CD4-positive, alpha-beta T cell (primary cell): ENCODE results near the gene REX1BD. TPM values are rescaled to one million over a fixed set of nuclear protein-coding genes. Genes with fewer than 3 reads are reported as not detected.

ENCODE experiments used
- ATAC-seq: fragments of 200-7000 bp; cut with Tn5 transposase; one replicate; pipeline ENCODE4 v1.10.0; 2022; ENCODE audit warnings: mild to moderate bottlenecking; ENCODE audit not compliant: poor library complexity
- CTCF ChIA-PET: fragments of 350-600 bp; sonication (Branson Sonifier 250); formaldehyde crosslinking; loops from one replicate; lab custom pipeline; 2021; ENCODE audit warnings: antibody characterized with exemption, inconsistent platforms; lab: Charles Lee
- POLR2A ChIA-PET: fragments of 350-600 bp; sonication (Branson Sonifier 250); formaldehyde crosslinking; loops from one replicate; lab custom pipeline; 2021; ENCODE audit warnings: antibody characterized with exemption, inconsistent platforms; lab: Charles Lee
- DNase-seq, 14 experiments: peaks; one replicate each; pipeline ENCODE4 v3.0.0-alpha.2; 2013 to 2020; ENCODE audit warnings: mixed read lengths in 2 of 14
- H3K27ac ChIP-seq, 2 donors: one replicate each; pipeline versions ENCODE4 v1.5.1 to v1.7.0; 2013; ENCODE audit warnings: low read length in 2 of 2, low read depth in 1 of 2, mild to moderate bottlenecking in 1 of 2
- H3K27me3 ChIP-seq, 2 experiments: 1 replicate in 1 of 2; 2 replicates in 1 of 2; pipeline versions ENCODE4 v1.6.1 to v1.7.0; 2013; ENCODE audit warnings: low read length in 2 of 2, control low read depth in 1 of 2, mild to moderate bottlenecking in 1 of 2, moderate library complexity in 1 of 2; ENCODE audit not compliant: insufficient read depth in 2 of 2, control insufficient read depth in 1 of 2
- H3K36me3 ChIP-seq: one replicate; pipeline ENCODE4 v1.6.1; 2013; ENCODE audit warnings: low read length, control low read depth; ENCODE audit not compliant: insufficient read depth
- H3K4me1 ChIP-seq: one replicate; pipeline ENCODE4 v1.6.1; 2013; ENCODE audit warnings: low read length, control low read depth; ENCODE audit not compliant: insufficient read depth
- H3K4me3 ChIP-seq: one replicate; pipeline ENCODE4 v1.5.1; 2013; ENCODE audit warnings: mild to moderate bottlenecking, low read length, moderate library complexity
- H3K9me3 ChIP-seq, 2 experiments: 1 replicate in 1 of 2; 2 replicates in 1 of 2; pipeline versions ENCODE4 v1.6.1 to v1.7.0; 2013; ENCODE audit warnings: low read length in 2 of 2, mild to moderate bottlenecking in 2 of 2, control low read depth in 1 of 2, moderate library complexity in 1 of 2; ENCODE audit not compliant: control insufficient read depth in 1 of 2, insufficient read depth in 1 of 2
- H3K27ac Mint-ChIP-seq: one replicate; pipeline ENCODE4 v1.8.0; 2020; ENCODE audit warnings: mixed read lengths
- H3K27me3 Mint-ChIP-seq: one replicate; pipeline ENCODE4 v1.8.0; 2021; ENCODE audit warnings: mixed read lengths
- H3K36me3 Mint-ChIP-seq: one replicate; pipeline ENCODE4 v1.8.0; 2021; ENCODE audit warnings: low read depth, mixed read lengths
- H3K4me1 Mint-ChIP-seq: one replicate; pipeline ENCODE4 v1.8.0; 2021; ENCODE audit warnings: low read depth, mixed read lengths
- H3K4me3 Mint-ChIP-seq: one replicate; pipeline ENCODE4 v1.8.0; 2020; ENCODE audit warnings: mild to moderate bottlenecking, mixed read lengths
- H3K9me3 Mint-ChIP-seq: one replicate; pipeline ENCODE4 v1.8.0; 2020; ENCODE audit warnings: mixed read lengths
- intact Hi-C, 2 experiments: fragments of 100-400 bp; cut with DNase I in 1 of 2; cut with micrococcal nuclease in 1 of 2; formaldehyde crosslinking; loops; one replicate each; pipeline versions ENCODE4 v1.15.1 to v1.9.0; 2023 to 2025; cut with DNase I, micrococcal nuclease
- total RNA-seq, 174 experiments: library from RNA in 2 of 174; stranded (reverse) in 2 of 174; gene quantifications; one replicate each; pipeline ENCODE4 v1.2.3 and lab custom pipeline; 2021 to 2026
- TF ChIP-seq, protein P1 (sequence below): fragments of 200-600 bp; IDR thresholded peaks from one replicate; pipeline ENCODE4 v1.8.0; 2022; ENCODE audit warnings: antibody characterized with exemption, mild to moderate bottlenecking

REX1BD gene
- total RNA-seq, 2 experiments from 2014 or later: 88.4 to 88.9 TPM

DNA sequence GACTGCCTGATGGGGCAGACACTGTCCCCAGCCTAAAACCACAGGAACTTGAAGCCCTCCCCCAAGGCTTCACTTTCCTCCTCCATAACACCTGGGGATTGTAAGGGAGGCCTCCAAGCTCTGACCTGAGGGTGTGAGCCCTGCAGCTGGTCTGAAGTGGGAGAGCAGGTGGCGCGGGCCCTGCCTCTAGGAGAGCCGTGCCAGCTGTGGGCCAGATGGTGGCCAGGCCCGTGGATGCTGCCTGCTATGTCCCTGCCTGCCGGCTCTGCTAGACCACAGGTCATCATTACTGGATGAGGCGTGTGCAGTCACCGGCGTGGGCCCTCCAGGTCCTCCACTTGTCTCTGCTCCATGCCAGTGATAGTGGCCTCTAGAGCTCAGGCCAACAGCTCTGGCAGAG is 44.7 kb downstream of the REX1BD start:
- intact Hi-C loops: no loop called here
- Mint-ChIP-seq H3K27ac (no peak overlapping the region), H3K4me1 (peaks cover 31% of the 10 kb centered on the region), H3K27me3 (peaks cover 5% of the 10 kb centered on the region), H3K9me3 (no peaks in the 10 kb centered on the region), H3K4me3 (no peak overlapping the region), H3K36me3 (no peaks in the 10 kb centered on the region)
- TF ChIP-seq, protein P1, sequence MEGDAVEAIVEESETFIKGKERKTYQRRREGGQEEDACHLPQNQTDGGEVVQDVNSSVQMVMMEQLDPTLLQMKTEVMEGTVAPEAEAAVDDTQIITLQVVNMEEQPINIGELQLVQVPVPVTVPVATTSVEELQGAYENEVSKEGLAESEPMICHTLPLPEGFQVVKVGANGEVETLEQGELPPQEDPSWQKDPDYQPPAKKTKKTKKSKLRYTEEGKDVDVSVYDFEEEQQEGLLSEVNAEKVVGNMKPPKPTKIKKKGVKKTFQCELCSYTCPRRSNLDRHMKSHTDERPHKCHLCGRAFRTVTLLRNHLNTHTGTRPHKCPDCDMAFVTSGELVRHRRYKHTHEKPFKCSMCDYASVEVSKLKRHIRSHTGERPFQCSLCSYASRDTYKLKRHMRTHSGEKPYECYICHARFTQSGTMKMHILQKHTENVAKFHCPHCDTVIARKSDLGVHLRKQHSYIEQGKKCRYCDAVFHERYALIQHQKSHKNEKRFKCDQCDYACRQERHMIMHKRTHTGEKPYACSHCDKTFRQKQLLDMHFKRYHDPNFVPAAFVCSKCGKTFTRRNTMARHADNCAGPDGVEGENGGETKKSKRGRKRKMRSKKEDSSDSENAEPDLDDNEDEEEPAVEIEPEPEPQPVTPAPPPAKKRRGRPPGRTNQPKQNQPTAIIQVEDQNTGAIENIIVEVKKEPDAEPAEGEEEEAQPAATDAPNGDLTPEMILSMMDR: no peak
- DNase-seq: no peak
- POLR2A ChIA-PET: no interaction called here
- CTCF ChIA-PET: interaction anchor here (0.6 kb wide), 1 partner anchor 13 kb away, joined by 3 read pairs; no protein-coding TSS in a partner anchor
- Histone ChIP-seq H3K9me3 (no peaks in the 10 kb centered on the region), H3K4me1 (peaks cover 33% of the 10 kb centered on the region), H3K4me3 (no peak overlapping the region), H3K27me3 (no peaks in the 10 kb centered on the region), H3K27ac (no peak overlapping the region), H3K36me3 (no peaks in the 10 kb centered on the region)
- no peak for ATAC-seq

DNA sequence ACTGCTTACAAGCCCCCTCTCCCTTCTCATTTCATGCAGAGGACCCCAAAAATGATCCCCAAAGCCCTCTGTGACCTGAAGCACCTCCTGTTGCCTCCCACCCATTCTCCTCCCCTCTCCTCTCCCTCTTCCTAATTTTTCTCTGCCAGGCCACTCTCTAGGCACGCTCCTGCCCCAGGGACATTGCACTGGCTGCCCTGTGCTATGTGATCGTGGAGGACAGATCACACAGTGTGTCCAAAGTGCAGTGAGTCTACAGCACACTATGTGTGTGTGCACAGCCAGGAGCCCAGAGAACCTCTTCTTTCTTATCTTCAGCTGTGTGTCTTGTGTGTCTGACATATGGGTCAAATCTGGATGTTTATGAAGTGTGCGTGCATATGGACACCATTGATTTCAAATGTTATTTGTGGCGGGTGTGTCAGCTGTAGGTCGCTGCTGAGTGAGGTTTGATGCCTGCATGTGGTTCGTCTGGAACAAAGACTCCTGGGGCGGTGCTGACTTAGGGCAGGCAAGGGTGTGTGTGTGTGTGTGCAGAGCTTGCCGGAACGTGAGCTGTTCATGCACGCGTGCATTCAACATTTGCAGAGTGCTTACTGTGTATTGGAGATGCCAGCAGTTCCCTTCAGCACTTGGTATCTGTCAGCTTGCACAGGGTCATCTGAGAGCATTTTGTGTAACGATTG is 46.2 kb downstream of the REX1BD start:
- H3K36me3 Mint-ChIP-seq: no peaks in the 10 kb centered on the region
- intact Hi-C loops: loop anchor here in 1 of 2 experiments (5.0 kb wide), 3 partner anchors 68 to 503 kb away; partner anchors contain the start of genes TMEM161A and UPF1
- peaks cover 3% of the 10 kb centered on the region for H3K27me3 Mint-ChIP-seq
- TF ChIP-seq, protein P1: no peak
- no peak overlapping the region for H3K27ac ChIP-seq
- peaks cover 35% of the 10 kb centered on the region for H3K4me1 Mint-ChIP-seq
- H3K4me3 Mint-ChIP-seq: peak overlapping the region; percentile 27
- peaks cover 34% of the 10 kb centered on the region for H3K4me1 ChIP-seq
- POLR2A ChIA-PET: interaction anchor here (0.9 to 1.7 kb wide), 2 partner anchors 46 to 91 kb away, joined by 3 to 10 read pairs; partner anchors contain the start of genes FKBP8 and REX1BD
- DNase-seq (peak in 5 of 14 experiments; percentile 10 to 52 (median 22)), ATAC-seq (no peak)
- H3K9me3 ChIP-seq: no peaks in the 10 kb centered on the region
- no peak overlapping the region for H3K4me3 ChIP-seq
- no peaks in the 10 kb centered on the region for H3K27me3 ChIP-seq
- H3K36me3 ChIP-seq: no peaks in the 10 kb centered on the region
- peak overlapping the region; percentile 35 for H3K27ac Mint-ChIP-seq
- CTCF ChIA-PET: interaction anchor here (0.9 to 1.1 kb wide), 2 partner anchors 41 to 81 kb away, joined by 3 to 4 read pairs; no protein-coding TSS in a partner anchor
- H3K9me3 Mint-ChIP-seq: no peaks in the 10 kb centered on the region

DNA sequence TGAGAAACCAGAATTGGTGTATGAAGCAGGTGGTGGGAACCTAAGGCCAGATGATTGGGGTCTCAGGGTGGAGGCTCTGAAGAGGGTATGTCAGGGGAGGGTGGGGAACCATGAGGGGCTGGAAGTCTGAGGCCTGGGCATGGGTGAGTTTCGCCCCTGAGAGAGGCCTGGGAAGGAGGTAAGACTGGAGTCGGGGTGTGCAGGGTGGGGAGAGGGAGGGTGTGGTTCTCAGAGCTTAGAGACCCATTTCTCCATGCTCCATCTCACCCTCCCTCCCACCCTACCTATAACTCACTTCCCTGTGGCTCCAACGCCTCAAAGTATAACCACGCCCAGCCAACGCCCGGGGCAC is 47.2 kb downstream of the REX1BD start:
- H3K9me3 Mint-ChIP-seq: no peaks in the 10 kb centered on the region
- intact Hi-C loops: loop anchor here (1.0 to 5.0 kb wide), 8 partner anchors 42 to 501 kb away; partner anchors contain the start of genes COPE (in 1 of the 2), DDX49 (in 1 of the 2), ELL (in 1 of the 2) and REX1BD (in 1 of the 2)
- no peak overlapping the region for H3K4me3 ChIP-seq
- no peaks in the 10 kb centered on the region for H3K27me3 Mint-ChIP-seq
- ChIA-PET CTCF (no interaction called here), POLR2A (interaction anchor here (1.7 kb wide), 1 partner anchor 47 kb away, joined by 10 read pairs; the partner anchor contains the start of gene REX1BD)
- DNase-seq: no peak
- peak overlapping the region; percentile 83 for H3K27ac Mint-ChIP-seq
- ATAC-seq: no peak
- TF ChIP-seq, protein P1: no peak
- peaks cover 35% of the 10 kb centered on the region for H3K4me1 Mint-ChIP-seq
- H3K4me1 ChIP-seq: peaks cover 34% of the 10 kb centered on the region
- H3K9me3 ChIP-seq: no peaks in the 10 kb centered on the region
- no peaks in the 10 kb centered on the region for H3K36me3 ChIP-seq
- H3K27me3 ChIP-seq: no peaks in the 10 kb centered on the region
- no peaks in the 10 kb centered on the region for H3K36me3 Mint-ChIP-seq
- H3K4me3 Mint-ChIP-seq: peak overlapping the region; percentile 91
- H3K27ac ChIP-seq: no peak overlapping the region
